ENCODE data around the gene CASP7. TPM values are rescaled to one million over a fixed set of nuclear protein-coding genes. Genes with fewer than 3 reads are reported as not detected.
A peak's percentile ranks its signal among the peaks of the same experiment; 100 is the strongest.

CASP7 gene
- total RNA-seq, 1 donor from 2014 or later: 32.5 TPM

- H3K9me3 ChIP-seq: no peaks in the 10 kb centered on the region
- TF ChIP-seq CTCF (IDR thresholded peaks at IDR 0.05): no peak
- DNase-seq: no peak
- no peaks in the 10 kb centered on the region for H3K27me3 ChIP-seq
- no peaks in the 10 kb centered on the region for H3K4me1 ChIP-seq
- ATAC-seq: no peak
- H3K27ac ChIP-seq: no peak overlapping the region
- H3K4me3 ChIP-seq: no peak overlapping the region
- intact Hi-C loops (cut with DNase I): no loop called here
- H3K36me3 ChIP-seq: no peaks in the 10 kb centered on the region
These were observed 18.4 kb upstream of the CASP7 start for GRCh38 chr10:113661332-113661731.

- Histone ChIP-seq H3K36me3 (no peaks in the 10 kb centered on the region), H3K27me3 (no peaks in the 10 kb centered on the region), H3K27ac (no peak overlapping the region), H3K4me1 (no peaks in the 10 kb centered on the region), H3K4me3 (no peak overlapping the region), H3K9me3 (no peaks in the 10 kb centered on the region)
- TF ChIP-seq CTCF (IDR thresholded peaks at IDR 0.05): no peak
- ATAC-seq (no peak), DNase-seq (no peak)
- intact Hi-C loops (cut with DNase I): no loop called here
These were observed 16.6 kb upstream of the CASP7 start for GRCh38 chr10:113663142-113663541.

- Histone ChIP-seq H3K36me3 (no peaks in the 10 kb centered on the region), H3K9me3 (no peaks in the 10 kb centered on the region), H3K27ac (no peak within 1 kb of the TSS), H3K27me3 (no peaks in the 10 kb centered on the region), H3K4me3 (no peak within 1 kb of the TSS), H3K4me1 (no peaks in the 10 kb centered on the region)
- no peak for ATAC-seq
- TF ChIP-seq CTCF (IDR thresholded peaks at IDR 0.05): no peak
- DNase-seq: no peak
- intact Hi-C loops (cut with DNase I): no loop called here
These were observed 15.8 kb upstream of the CASP7 start, which contains the start of gene NRAP for GRCh38 chr10:113663908-113664307. NRAP (minus strand) TSS chr10:113664041; CDS start chr10:113663882, 159 bp downstream.

- Histone ChIP-seq H3K36me3 (no peaks in the 10 kb centered on the region), H3K27me3 (no peaks in the 10 kb centered on the region), H3K4me1 (no peaks in the 10 kb centered on the region), H3K27ac (no peak overlapping the region), H3K4me3 (no peak overlapping the region), H3K9me3 (no peaks in the 10 kb centered on the region)
- no peak for TF ChIP-seq CTCF (IDR thresholded peaks at IDR 0.05)
- ATAC-seq (no peak), DNase-seq (no peak)
- intact Hi-C loops (cut with DNase I): no loop called here
These were observed 14.4 kb upstream of the CASP7 start for GRCh38 chr10:113665352-113665751.

- Histone ChIP-seq H3K4me3 (no peak overlapping the region), H3K27me3 (no peaks in the 10 kb centered on the region), H3K9me3 (no peaks in the 10 kb centered on the region), H3K36me3 (no peaks in the 10 kb centered on the region), H3K4me1 (no peaks in the 10 kb centered on the region), H3K27ac (no peak overlapping the region)
- intact Hi-C loops (cut with DNase I): no loop called here
- no peak for DNase-seq
- ATAC-seq: peak; percentile 80
- TF ChIP-seq CTCF (IDR thresholded peaks at IDR 0.05): no peak
These were observed 13.8 kb upstream of the CASP7 start for GRCh38 chr10:113665806-113666354.
